Measurements from ENCODE around the gene CD93.

CD93 gene

DNA sequence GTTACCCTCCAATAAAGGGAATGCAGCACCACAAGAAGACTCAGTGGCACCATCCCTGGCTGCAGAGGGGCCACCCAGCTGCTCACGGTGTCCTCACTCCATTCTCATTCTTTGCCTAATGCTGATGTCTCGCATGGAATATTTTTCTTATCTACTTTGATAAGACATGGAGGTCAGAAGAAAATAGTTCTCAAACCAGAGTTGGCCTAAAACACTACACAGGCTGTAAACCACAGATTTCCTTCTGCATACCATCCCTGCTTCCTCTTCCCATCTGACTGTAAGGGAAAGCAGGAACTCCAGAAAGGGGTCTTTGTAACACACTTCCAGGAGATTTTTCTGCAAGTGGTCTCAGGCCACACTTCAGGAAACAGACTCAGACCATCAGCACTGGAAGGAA lies 43.1 kb upstream of the CD93 start:
- H2BK15ac ChIP-seq (ENCODE audit: low read length): no peak overlapping the region
- H3K9me3 ChIP-seq (replicated peaks in 1 of 2; ENCODE audit: control insufficient read depth in 2 of 2, insufficient read depth in 1 of 2, low read depth in 1 of 2, low read length in 2 of 2): no peaks in the 10 kb centered on the region
- H3K23ac ChIP-seq (ENCODE audit: low read depth, low read length, poor library complexity): no peak overlapping the region
- no peak overlapping the region for H3K27ac ChIP-seq (replicated peaks; ENCODE audit: low read length)
- H3K4me1 ChIP-seq (ENCODE audit: control insufficient read depth in 2 of 2, insufficient read depth in 1 of 2, low read depth in 1 of 2, low read length in 2 of 2): peaks cover 0 to 10% of the 10 kb centered on the region in 2 donors
- H3K27me3 ChIP-seq (ENCODE audit: control insufficient read depth in 3 of 3, insufficient read depth in 3 of 3, low read depth in 1 of 3, low read length in 3 of 3): no peaks in the 10 kb centered on the region
- no peak overlapping the region for H4K91ac ChIP-seq (ENCODE audit: low read depth, low read length, poor library complexity)
- peak overlapping the region; percentile 8 for H2BK5ac ChIP-seq (ENCODE audit: low read length)
- no peak overlapping the region for H3K4me2 ChIP-seq (ENCODE audit: insufficient read depth, low read length, poor library complexity, severe bottlenecking)
- no peak overlapping the region for H2AK5ac ChIP-seq (ENCODE audit: low read depth, low read length)
- no peaks in the 10 kb centered on the region for H3K79me1 ChIP-seq (ENCODE audit: low read depth, low read length)
- no peak overlapping the region for H3K4me3 ChIP-seq (ENCODE audit: low read length in 2 of 2)
- H3K18ac ChIP-seq (ENCODE audit: low read length): no peak overlapping the region
- no peak overlapping the region for H3K4ac ChIP-seq (ENCODE audit: low read length)
- WGBS, 2 donors (ENCODE audit: extremely low coverage in 2 of 2, insufficient read length in 2 of 2, insufficient replicate concordance in 1 of 2): no CpG with 5 or more reads among the region's 2 CpGs
- no peak overlapping the region for H3K14ac ChIP-seq (ENCODE audit: low read length)
- no peak overlapping the region for H2BK120ac ChIP-seq (ENCODE audit: low read depth, low read length)
- H4K8ac ChIP-seq (ENCODE audit: low read depth, low read length): no peak overlapping the region
- no peak overlapping the region for H2AFZ ChIP-seq (ENCODE audit: low read length)
- no peaks in the 10 kb centered on the region for H3K36me3 ChIP-seq (replicated peaks in 1 of 2; ENCODE audit: control insufficient read depth in 2 of 2, insufficient read depth in 2 of 2, low read length in 2 of 2)
- DNase-seq (ENCODE audit: low spot score): no peak
- no peak overlapping the region for H3K9ac ChIP-seq (ENCODE audit: low read depth, low read length, poor library complexity)
- no peak overlapping the region for H2BK12ac ChIP-seq (ENCODE audit: low read length)

DNA sequence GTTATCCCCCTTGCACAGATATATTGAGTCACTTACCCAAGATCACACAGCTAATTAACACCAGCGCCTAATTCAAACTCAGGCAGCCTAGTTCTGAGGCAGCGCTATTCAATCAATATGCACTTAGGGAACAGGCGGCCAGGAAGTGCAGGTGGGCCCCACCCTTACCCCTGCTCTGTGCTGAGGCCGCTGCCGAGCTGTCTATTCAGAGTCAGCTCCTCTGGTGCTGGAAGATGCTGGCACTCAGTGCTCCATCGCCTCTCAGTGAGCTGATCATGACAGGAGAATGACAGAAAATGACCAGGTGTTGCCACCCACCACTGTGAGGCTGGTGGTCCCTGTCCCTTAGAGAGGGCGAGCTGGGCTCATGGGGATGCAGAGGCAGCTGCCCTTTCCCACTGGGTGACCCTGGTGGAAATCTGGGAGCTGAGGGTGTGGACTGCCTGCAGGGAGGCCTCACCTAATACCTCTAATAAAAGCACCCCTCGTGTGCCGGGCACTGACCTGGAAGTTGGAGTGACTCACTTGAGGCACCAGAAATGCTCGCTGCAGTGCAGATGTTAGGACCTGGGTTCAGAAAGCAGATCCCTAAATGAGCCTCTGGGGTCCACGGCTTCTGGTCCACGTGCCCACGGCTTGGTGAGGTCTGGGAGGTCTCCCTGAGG lies 42.5 kb upstream of the CD93 start:
- no peak for DNase-seq (ENCODE audit: low spot score)
- no CpG with 5 or more reads among the region's 13 CpGs for WGBS, 2 donors (ENCODE audit: extremely low coverage in 2 of 2, insufficient read length in 2 of 2, insufficient replicate concordance in 1 of 2)

DNA sequence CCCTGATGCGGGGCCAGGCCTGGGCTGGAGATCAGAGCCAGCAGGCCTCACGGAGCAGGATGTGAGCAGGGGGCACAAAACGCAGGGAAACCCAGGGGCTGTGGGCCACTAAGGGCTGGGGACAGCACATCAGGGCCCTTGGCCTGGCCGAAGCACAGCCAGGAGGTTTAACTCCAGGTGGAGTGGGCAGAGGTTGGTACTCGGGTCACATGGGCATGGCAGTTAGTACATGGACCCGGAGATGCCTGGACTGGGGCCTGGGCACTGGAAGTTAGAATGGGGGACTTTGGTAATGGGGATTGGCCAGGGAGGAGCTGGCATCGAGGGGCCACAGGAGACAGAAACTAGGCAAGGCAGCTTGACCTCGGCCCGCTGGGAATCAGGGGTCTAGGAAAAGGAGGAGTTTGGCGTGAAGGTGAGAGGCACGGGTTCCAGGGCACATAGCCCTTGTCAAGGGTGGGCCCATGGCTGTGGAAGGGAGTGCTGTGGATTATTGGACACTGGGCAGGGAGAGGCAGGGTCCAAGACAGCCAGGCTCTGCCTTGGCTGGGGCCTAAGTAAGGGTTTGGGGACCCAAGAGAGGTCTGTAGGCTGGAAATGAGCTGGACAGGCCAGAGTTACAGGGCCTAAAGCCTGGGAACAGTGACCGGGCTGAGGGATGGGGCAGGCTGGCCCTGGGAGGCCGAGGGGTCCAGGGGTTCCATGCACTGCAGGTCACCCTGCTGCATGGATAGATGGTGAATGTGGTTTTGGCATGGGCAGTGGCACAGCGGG lies 41.6 kb upstream of the CD93 start:
- no peak overlapping the region for H3K4me3 ChIP-seq (ENCODE audit: low read length in 2 of 2)
- H2AFZ ChIP-seq (ENCODE audit: low read length): no peak overlapping the region
- peak overlapping the region; percentile 32 for H2AK5ac ChIP-seq (ENCODE audit: low read depth, low read length)
- H3K9me3 ChIP-seq (replicated peaks in 1 of 2; ENCODE audit: control insufficient read depth in 2 of 2, insufficient read depth in 1 of 2, low read depth in 1 of 2, low read length in 2 of 2): no peaks in the 10 kb centered on the region
- H3K9ac ChIP-seq (ENCODE audit: low read depth, low read length, poor library complexity): no peak overlapping the region
- no peak overlapping the region for H3K4ac ChIP-seq (ENCODE audit: low read length)
- no peak overlapping the region for H3K23ac ChIP-seq (ENCODE audit: low read depth, low read length, poor library complexity)
- H4K8ac ChIP-seq (ENCODE audit: low read depth, low read length): no peak overlapping the region
- H3K4me1 ChIP-seq (ENCODE audit: control insufficient read depth in 2 of 2, insufficient read depth in 1 of 2, low read depth in 1 of 2, low read length in 2 of 2): peaks cover 0 to 4% of the 10 kb centered on the region in 2 donors
- no peak overlapping the region for H3K4me2 ChIP-seq (ENCODE audit: insufficient read depth, low read length, poor library complexity, severe bottlenecking)
- no peak overlapping the region for H2BK120ac ChIP-seq (ENCODE audit: low read depth, low read length)
- H3K18ac ChIP-seq (ENCODE audit: low read length): peak overlapping the region; percentile 72
- no peak overlapping the region for H3K14ac ChIP-seq (ENCODE audit: low read length)
- H3K27me3 ChIP-seq (ENCODE audit: control insufficient read depth in 3 of 3, insufficient read depth in 3 of 3, low read depth in 1 of 3, low read length in 3 of 3): no peaks in the 10 kb centered on the region
- H3K79me1 ChIP-seq (ENCODE audit: low read depth, low read length): peaks cover 2% of the 10 kb centered on the region
- DNase-seq (ENCODE audit: low spot score): no peak
- no peaks in the 10 kb centered on the region for H3K36me3 ChIP-seq (replicated peaks in 1 of 2; ENCODE audit: control insufficient read depth in 2 of 2, insufficient read depth in 2 of 2, low read length in 2 of 2)
- H4K91ac ChIP-seq (ENCODE audit: low read depth, low read length, poor library complexity): no peak overlapping the region
- H2BK5ac ChIP-seq (ENCODE audit: low read length): no peak overlapping the region
- no CpG with 5 or more reads among the region's 14 CpGs for WGBS, 2 donors (ENCODE audit: extremely low coverage in 2 of 2, insufficient read length in 2 of 2, insufficient replicate concordance in 1 of 2)
- no peak overlapping the region for H2BK12ac ChIP-seq (ENCODE audit: low read length)
- peak overlapping the region; percentile 66 for H2BK15ac ChIP-seq (ENCODE audit: low read length)
- H3K27ac ChIP-seq (replicated peaks; ENCODE audit: low read length): no peak overlapping the region

More for the DNA sequence above, 42.5 kb upstream of the CD93 start:
- no peak overlapping the region for H3K9ac ChIP-seq (ENCODE audit: low read depth, low read length, poor library complexity)
- peaks cover 0 to 10% of the 10 kb centered on the region in 2 donors for H3K4me1 ChIP-seq (ENCODE audit: control insufficient read depth in 2 of 2, insufficient read depth in 1 of 2, low read depth in 1 of 2, low read length in 2 of 2)
- H3K4ac ChIP-seq (ENCODE audit: low read length): no peak overlapping the region
- no peak overlapping the region for H4K91ac ChIP-seq (ENCODE audit: low read depth, low read length, poor library complexity)
- no peak overlapping the region for H3K4me2 ChIP-seq (ENCODE audit: insufficient read depth, low read length, poor library complexity, severe bottlenecking)
- no peaks in the 10 kb centered on the region for H3K9me3 ChIP-seq (replicated peaks in 1 of 2; ENCODE audit: control insufficient read depth in 2 of 2, insufficient read depth in 1 of 2, low read depth in 1 of 2, low read length in 2 of 2)
- H3K27ac ChIP-seq (replicated peaks; ENCODE audit: low read length): no peak overlapping the region
- no peaks in the 10 kb centered on the region for H3K36me3 ChIP-seq (replicated peaks in 1 of 2; ENCODE audit: control insufficient read depth in 2 of 2, insufficient read depth in 2 of 2, low read length in 2 of 2)
- H3K79me1 ChIP-seq (ENCODE audit: low read depth, low read length): no peaks in the 10 kb centered on the region
- no peak overlapping the region for H2BK12ac ChIP-seq (ENCODE audit: low read length)
- no peak overlapping the region for H2AK5ac ChIP-seq (ENCODE audit: low read depth, low read length)
- H3K14ac ChIP-seq (ENCODE audit: low read length): no peak overlapping the region
- no peak overlapping the region for H3K23ac ChIP-seq (ENCODE audit: low read depth, low read length, poor library complexity)
- no peak overlapping the region for H4K8ac ChIP-seq (ENCODE audit: low read depth, low read length)
- no peak overlapping the region for H2BK120ac ChIP-seq (ENCODE audit: low read depth, low read length)
- H3K27me3 ChIP-seq (ENCODE audit: control insufficient read depth in 3 of 3, insufficient read depth in 3 of 3, low read depth in 1 of 3, low read length in 3 of 3): no peaks in the 10 kb centered on the region
- H2AFZ ChIP-seq (ENCODE audit: low read length): no peak overlapping the region
- peak overlapping the region in 1 of 2 donors; percentile 49 for H3K4me3 ChIP-seq (ENCODE audit: low read length in 2 of 2)
- H2BK15ac ChIP-seq (ENCODE audit: low read length): no peak overlapping the region
- peak overlapping the region; percentile 8 for H2BK5ac ChIP-seq (ENCODE audit: low read length)
- peak overlapping the region; percentile 35 for H3K18ac ChIP-seq (ENCODE audit: low read length)

GRCh38 chr20:23126281-23127061 lies 40.3 kb upstream of the CD93 start:
- Histone ChIP-seq H2AFZ (ENCODE audit: low read length) (no peak overlapping the region), H3K18ac (ENCODE audit: low read length) (no peak overlapping the region), H2BK120ac (ENCODE audit: low read depth, low read length) (peak overlapping the region; percentile 34), H3K9me3 (replicated peaks in 1 of 2; ENCODE audit: control insufficient read depth in 2 of 2, insufficient read depth in 1 of 2, low read depth in 1 of 2, low read length in 2 of 2) (no peaks in the 10 kb centered on the region), H3K14ac (ENCODE audit: low read length) (no peak overlapping the region), H2BK12ac (ENCODE audit: low read length) (no peak overlapping the region), H3K4ac (ENCODE audit: low read length) (no peak overlapping the region), H2AK5ac (ENCODE audit: low read depth, low read length) (no peak overlapping the region), H3K36me3 (replicated peaks in 1 of 2; ENCODE audit: control insufficient read depth in 2 of 2, insufficient read depth in 2 of 2, low read length in 2 of 2) (no peaks in the 10 kb centered on the region), H2BK5ac (ENCODE audit: low read length) (no peak overlapping the region), H3K27ac (replicated peaks; ENCODE audit: low read length) (no peak overlapping the region), H4K91ac (ENCODE audit: low read depth, low read length, poor library complexity) (peak overlapping the region; percentile 23), H3K27me3 (ENCODE audit: control insufficient read depth in 3 of 3, insufficient read depth in 3 of 3, low read depth in 1 of 3, low read length in 3 of 3) (no peaks in the 10 kb centered on the region), H2BK15ac (ENCODE audit: low read length) (no peak overlapping the region), H3K9ac (ENCODE audit: low read depth, low read length, poor library complexity) (no peak overlapping the region), H3K4me1 (ENCODE audit: control insufficient read depth in 2 of 2, insufficient read depth in 1 of 2, low read depth in 1 of 2, low read length in 2 of 2) (peaks cover 0 to 3% of the 10 kb centered on the region in 2 donors), H4K8ac (ENCODE audit: low read depth, low read length) (no peak overlapping the region), H3K4me2 (ENCODE audit: insufficient read depth, low read length, poor library complexity, severe bottlenecking) (no peak overlapping the region), H3K79me1 (ENCODE audit: low read depth, low read length) (peaks cover 2% of the 10 kb centered on the region), H3K4me3 (ENCODE audit: low read length in 2 of 2) (no peak overlapping the region), H3K23ac (ENCODE audit: low read depth, low read length, poor library complexity) (no peak overlapping the region)
- no peak for DNase-seq (ENCODE audit: low spot score)
- WGBS, 2 donors (ENCODE audit: extremely low coverage in 2 of 2, insufficient read length in 2 of 2, insufficient replicate concordance in 1 of 2): no CpG with 5 or more reads among the region's 12 CpGs

Measured in neuronal stem cell (in vitro differentiated cells).